Loucy (cell line): ENCODE measurements around the gene ADGRL3.

ENCODE experiments used
- H2AFZ ChIP-seq: fragments of 200-600 bp; sonication (generic); 2 replicates; pipeline ENCODE4 v1.6.0; 2016; ENCODE audit warnings: antibody characterized with exemption, mild to moderate bottlenecking, low read length, moderate library complexity
- H3F3A ChIP-seq: fragments of 200-600 bp; 2 replicates; pipeline ENCODE4 v1.6.0; 2016; ENCODE audit warnings: antibody characterized with exemption, low read depth, mild to moderate bottlenecking
- H3K27me3 ChIP-seq: fragments of 200-600 bp; sonication (generic); 2 replicates; pipeline ENCODE4 v1.6.1; 2014; ENCODE audit warnings: low read length, mild to moderate bottlenecking; ENCODE audit not compliant: insufficient read depth, poor library complexity, severe bottlenecking
- H3K36me3 ChIP-seq: fragments of 200-600 bp; sonication (generic); 2 replicates; pipeline ENCODE4 v1.6.1; 2016; ENCODE audit warnings: low read length; ENCODE audit not compliant: insufficient read depth
- H3K4me1 ChIP-seq: fragments of 200-600 bp; sonication (generic); 2 replicates; pipeline ENCODE4 v1.5.1; 2014; ENCODE audit warnings: low read length, mild to moderate bottlenecking; ENCODE audit not compliant: insufficient read depth, poor library complexity, severe bottlenecking
- H3K4me2 ChIP-seq: fragments of 200-600 bp; sonication (generic); 2 replicates; pipeline ENCODE4 v1.6.0; 2014; ENCODE audit warnings: antibody characterized with exemption, low read length, low read depth, mild to moderate bottlenecking; ENCODE audit not compliant: poor library complexity, severe bottlenecking
- H3K4me3 ChIP-seq: fragments of 200-600 bp; sonication (generic); 2 replicates; pipeline ENCODE4 v1.5.1; 2014; ENCODE audit warnings: low read length, mild to moderate bottlenecking, mixed read lengths; ENCODE audit not compliant: poor library complexity, severe bottlenecking
- H3K79me2 ChIP-seq: fragments of 200-600 bp; sonication (generic); 2 replicates; pipeline ENCODE4 v1.6.1; 2014; ENCODE audit warnings: low read length; ENCODE audit not compliant: insufficient read depth
- H3K9ac ChIP-seq: fragments of 200-600 bp; sonication (generic); 2 replicates; pipeline ENCODE4 v1.6.0; 2014; ENCODE audit warnings: mild to moderate bottlenecking, low read depth, low read length, moderate library complexity; ENCODE audit not compliant: poor library complexity, severe bottlenecking
- H3K9me2 ChIP-seq: fragments of 200-600 bp; sonication (generic); replicated peaks from 2 replicates; pipeline ENCODE4 v1.6.1; 2016; ENCODE audit warnings: low read depth, low read length, mixed read lengths
- H3K9me3 ChIP-seq: fragments of 200-600 bp; sonication (generic); 2 replicates; pipeline ENCODE4 v1.6.1; 2014; ENCODE audit warnings: mild to moderate bottlenecking, antibody characterized with exemption, low read length, low read depth; ENCODE audit not compliant: insufficient read depth
- H4K20me1 ChIP-seq: fragments of 200-600 bp; sonication (generic); 2 replicates; pipeline ENCODE4 v1.6.0; 2014; ENCODE audit warnings: antibody characterized with exemption, low read length, mild to moderate bottlenecking; ENCODE audit not compliant: insufficient read depth, poor library complexity, severe bottlenecking
- EZH2phosphoT487 ChIP-seq: fragments of 200-600 bp; IDR thresholded peaks from 2 replicates; pipeline ENCODE4 v1.6.1; 2018; ENCODE audit warnings: antibody characterized with exemption, mild to moderate bottlenecking, moderate library complexity, borderline replicate concordance
- TF ChIP-seq, protein P1 (sequence below): fragments of 200-600 bp; sonication (generic); conservative IDR thresholded peaks from 2 replicates; pipeline ENCODE4 v1.5.1; 2014; ENCODE audit warnings: mild to moderate bottlenecking, antibody characterized with exemption, low read length

ADGRL3 gene

DNA sequence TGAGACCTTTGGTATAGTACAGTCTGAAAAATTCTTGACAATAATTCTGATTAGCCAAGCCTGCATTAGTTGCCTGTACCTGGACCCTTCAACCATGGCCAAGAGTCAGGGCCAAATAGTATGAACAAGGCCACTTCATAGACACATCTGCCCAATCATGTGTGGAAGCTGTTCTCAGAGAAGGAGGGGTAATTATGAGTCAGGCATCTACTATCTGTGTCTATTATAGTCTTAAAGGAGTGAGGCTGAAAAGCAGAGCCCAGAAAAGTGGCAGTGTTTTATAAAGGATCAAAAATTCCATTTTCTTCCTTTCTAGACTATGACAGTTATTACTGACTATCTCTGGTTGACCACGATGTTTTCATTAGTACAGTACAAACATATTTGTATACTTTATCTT, 5.0 kb upstream of the ADGRL3 start:
- no peak overlapping the region for H3K4me2 ChIP-seq
- no peaks in the 10 kb centered on the region for H3K9me2 ChIP-seq
- H3K4me1 ChIP-seq: no peaks in the 10 kb centered on the region
- H3K9me3 ChIP-seq: no peaks in the 10 kb centered on the region
- no peaks in the 10 kb centered on the region for H3F3A ChIP-seq
- H3K27me3 ChIP-seq: no peaks in the 10 kb centered on the region
- no peaks in the 10 kb centered on the region for H3K79me2 ChIP-seq
- H3K36me3 ChIP-seq: no peaks in the 10 kb centered on the region
- no peak overlapping the region for H3K9ac ChIP-seq
- H3K4me3 ChIP-seq: no peak overlapping the region
- no peaks in the 10 kb centered on the region for H4K20me1 ChIP-seq
- TF ChIP-seq, protein P1, sequence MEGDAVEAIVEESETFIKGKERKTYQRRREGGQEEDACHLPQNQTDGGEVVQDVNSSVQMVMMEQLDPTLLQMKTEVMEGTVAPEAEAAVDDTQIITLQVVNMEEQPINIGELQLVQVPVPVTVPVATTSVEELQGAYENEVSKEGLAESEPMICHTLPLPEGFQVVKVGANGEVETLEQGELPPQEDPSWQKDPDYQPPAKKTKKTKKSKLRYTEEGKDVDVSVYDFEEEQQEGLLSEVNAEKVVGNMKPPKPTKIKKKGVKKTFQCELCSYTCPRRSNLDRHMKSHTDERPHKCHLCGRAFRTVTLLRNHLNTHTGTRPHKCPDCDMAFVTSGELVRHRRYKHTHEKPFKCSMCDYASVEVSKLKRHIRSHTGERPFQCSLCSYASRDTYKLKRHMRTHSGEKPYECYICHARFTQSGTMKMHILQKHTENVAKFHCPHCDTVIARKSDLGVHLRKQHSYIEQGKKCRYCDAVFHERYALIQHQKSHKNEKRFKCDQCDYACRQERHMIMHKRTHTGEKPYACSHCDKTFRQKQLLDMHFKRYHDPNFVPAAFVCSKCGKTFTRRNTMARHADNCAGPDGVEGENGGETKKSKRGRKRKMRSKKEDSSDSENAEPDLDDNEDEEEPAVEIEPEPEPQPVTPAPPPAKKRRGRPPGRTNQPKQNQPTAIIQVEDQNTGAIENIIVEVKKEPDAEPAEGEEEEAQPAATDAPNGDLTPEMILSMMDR: no peak
- TF ChIP-seq EZH2phosphoT487: no peak
- no peak overlapping the region for H2AFZ ChIP-seq

DNA sequence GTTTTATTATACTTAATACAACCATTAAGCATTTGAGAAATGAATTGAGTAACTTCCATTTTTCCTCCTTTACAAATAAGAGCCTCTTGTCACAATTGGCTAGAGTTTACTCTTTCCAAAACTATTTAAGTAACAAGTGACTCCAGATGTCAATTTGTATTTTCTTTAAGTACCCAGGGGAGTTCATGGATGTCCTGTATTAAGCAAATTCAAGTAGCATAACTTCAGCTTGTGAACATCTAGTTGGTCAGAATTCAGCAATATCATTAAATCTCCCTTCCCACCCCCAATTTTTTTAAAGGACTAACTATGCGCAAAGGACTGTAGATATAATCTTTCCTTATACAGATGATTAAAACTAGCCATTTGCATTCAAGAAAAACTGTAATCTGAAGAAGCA, 1.4 kb upstream of the ADGRL3 start:
- H3K79me2 ChIP-seq: no peaks in the 10 kb centered on the region
- no peak overlapping the region for H2AFZ ChIP-seq
- no peaks in the 10 kb centered on the region; the same call in 1 of the 2 replicates for H3K9me3 ChIP-seq
- no peaks in the 10 kb centered on the region for H3K9me2 ChIP-seq
- H4K20me1 ChIP-seq: no peaks in the 10 kb centered on the region
- no peaks in the 10 kb centered on the region for H3K36me3 ChIP-seq
- no peaks in the 10 kb centered on the region for H3K4me1 ChIP-seq
- TF ChIP-seq, protein P1: no peak
- no peak for TF ChIP-seq EZH2phosphoT487
- no peak overlapping the region for H3K4me3 ChIP-seq
- no peaks in the 10 kb centered on the region for H3F3A ChIP-seq
- H3K27me3 ChIP-seq: no peaks in the 10 kb centered on the region
- H3K4me2 ChIP-seq: no peak overlapping the region
- no peak overlapping the region for H3K9ac ChIP-seq

DNA sequence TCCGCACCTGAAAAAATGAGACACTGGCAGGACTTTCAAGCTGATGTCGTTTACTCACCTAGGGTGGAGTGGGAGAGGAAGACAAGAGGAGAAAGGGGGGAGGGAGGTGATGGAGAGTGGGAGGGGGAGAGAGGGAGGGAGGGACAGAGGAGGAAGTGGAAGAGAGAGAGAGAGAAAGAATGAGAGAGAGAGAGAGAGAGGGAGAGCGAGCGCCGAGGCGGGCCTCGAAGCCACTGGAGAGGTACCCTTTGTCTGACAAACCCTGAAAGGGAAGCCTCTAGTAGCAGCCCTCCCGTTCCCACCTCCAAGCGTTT, 296 bp upstream of the ADGRL3 start:
- no peaks in the 10 kb centered on the region for H3K36me3 ChIP-seq
- no peaks in the 10 kb centered on the region for H3K4me1 ChIP-seq
- no peak overlapping the region for H3K9ac ChIP-seq
- no peaks in the 10 kb centered on the region for H3K79me2 ChIP-seq
- H3F3A ChIP-seq: no peaks in the 10 kb centered on the region
- TF ChIP-seq, protein P1: no peak
- TF ChIP-seq EZH2phosphoT487: no peak
- no peaks in the 10 kb centered on the region for H3K9me2 ChIP-seq
- H3K4me2 ChIP-seq: no peak overlapping the region
- no peaks in the 10 kb centered on the region; the same call in 1 of the 2 replicates for H3K9me3 ChIP-seq
- no peaks in the 10 kb centered on the region for H4K20me1 ChIP-seq
- no peaks in the 10 kb centered on the region for H3K27me3 ChIP-seq
- H3K4me3 ChIP-seq: no peak overlapping the region
- H2AFZ ChIP-seq: no peak overlapping the region
